ENCODE data around the gene ABCA5. TPM values are rescaled to one million over a fixed set of nuclear protein-coding genes. Genes with fewer than 3 reads are reported as not detected.

ABCA5 gene
- total RNA-seq, 2 donors from 2014 or later, result 2.7 to 2.8 TPM

Other genes starting within 250 kb of the ABCA5 start
- not detected for gene ABCA6, start 185.2 kb downstream of the ABCA5 start, total RNA-seq
- gene ABCA10, start 98.3 kb downstream of the ABCA5 start, total RNA-seq, result not detected
- 10 to 100 TPM; 42.2 to 55.3 TPM for gene MAP2K6, start 87.6 kb upstream of the ABCA5 start, total RNA-seq

Measured in endodermal cell (in vitro differentiated cells).